ENCODE measurements around the gene PARP15.
A peak's percentile ranks its signal among the peaks of the same experiment; 100 is the strongest.
"Not testable (repeated sequence)": the region's sequence is repeated elsewhere in the genome, so short reads cannot be mapped to it uniquely, and the experiment has no call there.

The PARP15 gene

DNA sequence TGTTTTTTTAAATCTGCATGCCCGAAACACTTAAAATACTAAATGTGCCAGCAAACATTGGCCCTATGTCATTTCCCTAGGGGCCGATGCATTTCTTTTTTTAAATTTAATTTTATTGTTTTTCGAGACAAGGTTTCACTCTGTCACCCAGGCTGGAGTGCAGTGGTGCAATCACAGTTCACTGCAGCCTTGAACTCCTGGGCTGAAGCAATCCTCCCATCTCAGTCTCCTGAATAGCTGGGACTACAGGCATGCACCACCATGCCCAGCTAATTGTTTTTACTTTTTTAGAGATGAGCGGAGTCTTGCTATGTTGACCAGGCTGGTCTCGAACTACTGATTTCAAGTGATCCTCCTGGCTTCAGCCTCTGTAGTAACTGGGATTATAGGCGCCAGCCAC, 18.8 kb upstream of the PARP15 start:
- TF ChIP-seq, protein P1, sequence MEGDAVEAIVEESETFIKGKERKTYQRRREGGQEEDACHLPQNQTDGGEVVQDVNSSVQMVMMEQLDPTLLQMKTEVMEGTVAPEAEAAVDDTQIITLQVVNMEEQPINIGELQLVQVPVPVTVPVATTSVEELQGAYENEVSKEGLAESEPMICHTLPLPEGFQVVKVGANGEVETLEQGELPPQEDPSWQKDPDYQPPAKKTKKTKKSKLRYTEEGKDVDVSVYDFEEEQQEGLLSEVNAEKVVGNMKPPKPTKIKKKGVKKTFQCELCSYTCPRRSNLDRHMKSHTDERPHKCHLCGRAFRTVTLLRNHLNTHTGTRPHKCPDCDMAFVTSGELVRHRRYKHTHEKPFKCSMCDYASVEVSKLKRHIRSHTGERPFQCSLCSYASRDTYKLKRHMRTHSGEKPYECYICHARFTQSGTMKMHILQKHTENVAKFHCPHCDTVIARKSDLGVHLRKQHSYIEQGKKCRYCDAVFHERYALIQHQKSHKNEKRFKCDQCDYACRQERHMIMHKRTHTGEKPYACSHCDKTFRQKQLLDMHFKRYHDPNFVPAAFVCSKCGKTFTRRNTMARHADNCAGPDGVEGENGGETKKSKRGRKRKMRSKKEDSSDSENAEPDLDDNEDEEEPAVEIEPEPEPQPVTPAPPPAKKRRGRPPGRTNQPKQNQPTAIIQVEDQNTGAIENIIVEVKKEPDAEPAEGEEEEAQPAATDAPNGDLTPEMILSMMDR (conservative IDR thresholded peaks at IDR 0.05; ENCODE audit: low read depth, low read length): no peak
- no peak overlapping the region for H3K4me3 ChIP-seq (ENCODE audit: low read depth, low read length)
- DNase-seq (ENCODE audit: low read depth): no peak

DNA sequence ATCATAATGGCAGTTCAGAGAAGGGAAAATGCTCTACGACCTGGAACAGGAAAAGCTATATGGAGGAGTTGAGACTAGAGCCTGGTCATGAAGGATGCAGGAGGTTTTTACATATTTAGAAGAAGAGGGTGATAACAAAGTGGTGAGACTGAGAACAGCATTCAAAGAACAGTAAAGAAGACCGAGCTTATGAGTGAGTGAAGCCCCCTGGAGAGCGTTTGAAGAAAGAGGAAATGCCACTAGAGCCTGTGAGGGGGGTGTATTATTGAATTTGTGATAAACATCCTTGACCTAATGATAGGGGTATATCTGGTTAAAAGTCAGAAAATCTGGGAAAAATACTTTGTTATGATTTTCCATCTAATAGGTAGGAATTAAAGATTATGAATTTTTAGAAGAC, 17.5 kb upstream of the PARP15 start:
- peak; percentile 25 for DNase-seq (ENCODE audit: low read depth)
- H3K4me3 ChIP-seq (ENCODE audit: low read depth, low read length): no peak overlapping the region
- TF ChIP-seq, protein P1 (conservative IDR thresholded peaks at IDR 0.05; ENCODE audit: low read depth, low read length): no peak

DNA sequence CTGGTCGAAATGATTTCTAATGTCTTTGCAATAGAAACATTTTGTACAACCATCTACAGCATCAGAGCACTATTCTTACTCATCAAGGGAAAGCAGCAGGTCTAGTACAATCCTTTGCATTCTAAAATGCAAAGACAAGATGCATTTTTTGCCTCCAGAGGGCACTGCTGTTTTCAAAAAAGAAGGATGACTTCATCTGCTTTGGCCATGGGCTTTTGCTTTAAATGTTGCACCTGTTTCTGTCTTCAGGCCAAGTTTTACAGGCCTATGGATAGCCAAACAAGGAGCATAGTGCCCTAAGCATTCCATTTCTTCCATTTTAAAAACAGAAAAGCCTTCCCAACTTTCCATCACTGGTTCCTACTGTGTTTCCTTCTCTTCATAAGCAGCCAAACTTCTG, 16.8 kb upstream of the PARP15 start:
- no peak overlapping the region for H3K4me3 ChIP-seq (ENCODE audit: low read depth, low read length)
- peak; percentile 86 for DNase-seq (ENCODE audit: low read depth)
- TF ChIP-seq, protein P1 (conservative IDR thresholded peaks at IDR 0.05; ENCODE audit: low read depth, low read length): peak; percentile 71

DNA sequence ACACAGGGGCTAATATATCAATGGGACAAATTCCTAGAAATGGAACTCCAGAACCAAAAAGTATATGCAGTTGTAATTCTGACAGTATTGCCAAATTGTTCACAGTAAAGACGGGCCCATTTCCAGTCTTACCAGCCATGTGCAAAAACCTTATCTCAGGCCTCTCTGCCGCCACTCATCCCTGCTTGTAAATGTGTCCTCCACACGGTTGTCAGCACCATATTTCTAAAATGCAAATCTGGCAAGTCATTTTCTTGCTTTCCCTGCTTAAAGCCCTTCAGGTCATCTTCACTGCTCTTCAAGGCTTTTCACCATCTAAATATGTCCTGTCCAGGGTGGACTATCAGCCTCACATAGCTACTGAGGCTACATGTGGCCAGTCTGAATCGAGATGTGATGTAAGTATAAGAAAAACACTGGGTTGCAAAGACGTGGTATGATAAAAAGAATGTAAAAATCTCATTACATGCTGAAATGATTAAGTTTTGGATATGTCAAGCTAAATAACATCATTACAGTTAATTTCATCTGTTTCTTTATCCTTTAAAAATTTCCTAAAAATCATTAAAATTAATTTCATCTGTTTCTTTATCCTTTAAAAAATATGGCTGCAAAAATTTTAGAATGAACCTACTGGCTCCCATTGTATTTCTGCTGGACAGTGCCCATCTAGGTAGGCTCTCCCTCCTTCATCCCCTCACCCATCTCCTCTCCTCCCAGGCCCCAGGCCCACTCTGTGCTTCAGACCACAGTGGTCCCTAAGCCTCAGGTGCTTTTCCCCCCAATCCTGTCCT, 14.3 kb upstream of the PARP15 start:
- H3K4me3 ChIP-seq (ENCODE audit: low read depth, low read length): peak overlapping the region; percentile 91
- DNase-seq (ENCODE audit: low read depth): no peak
- TF ChIP-seq, protein P1 (conservative IDR thresholded peaks at IDR 0.05; ENCODE audit: low read depth, low read length): no peak

DNA sequence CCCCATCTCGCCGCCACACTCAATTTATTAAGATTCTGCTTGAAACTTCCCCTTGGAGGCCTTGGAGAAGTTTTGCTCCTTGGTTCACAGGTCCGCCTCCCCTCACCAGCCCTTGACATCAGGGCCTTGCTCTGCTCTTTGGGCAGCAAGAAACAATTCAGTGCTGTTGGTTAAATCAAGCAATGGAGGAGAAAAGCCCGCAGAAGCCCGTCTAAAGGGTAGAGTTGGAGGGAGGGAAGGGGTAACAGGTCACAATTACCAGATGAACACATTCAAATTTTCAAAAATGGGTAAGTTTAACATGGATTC, 13.8 kb upstream of the PARP15 start:
- TF ChIP-seq, protein P1 (conservative IDR thresholded peaks at IDR 0.05; ENCODE audit: low read depth, low read length): no peak
- DNase-seq (ENCODE audit: low read depth): no peak
- H3K4me3 ChIP-seq (ENCODE audit: low read depth, low read length): peak overlapping the region; percentile 91

DNA sequence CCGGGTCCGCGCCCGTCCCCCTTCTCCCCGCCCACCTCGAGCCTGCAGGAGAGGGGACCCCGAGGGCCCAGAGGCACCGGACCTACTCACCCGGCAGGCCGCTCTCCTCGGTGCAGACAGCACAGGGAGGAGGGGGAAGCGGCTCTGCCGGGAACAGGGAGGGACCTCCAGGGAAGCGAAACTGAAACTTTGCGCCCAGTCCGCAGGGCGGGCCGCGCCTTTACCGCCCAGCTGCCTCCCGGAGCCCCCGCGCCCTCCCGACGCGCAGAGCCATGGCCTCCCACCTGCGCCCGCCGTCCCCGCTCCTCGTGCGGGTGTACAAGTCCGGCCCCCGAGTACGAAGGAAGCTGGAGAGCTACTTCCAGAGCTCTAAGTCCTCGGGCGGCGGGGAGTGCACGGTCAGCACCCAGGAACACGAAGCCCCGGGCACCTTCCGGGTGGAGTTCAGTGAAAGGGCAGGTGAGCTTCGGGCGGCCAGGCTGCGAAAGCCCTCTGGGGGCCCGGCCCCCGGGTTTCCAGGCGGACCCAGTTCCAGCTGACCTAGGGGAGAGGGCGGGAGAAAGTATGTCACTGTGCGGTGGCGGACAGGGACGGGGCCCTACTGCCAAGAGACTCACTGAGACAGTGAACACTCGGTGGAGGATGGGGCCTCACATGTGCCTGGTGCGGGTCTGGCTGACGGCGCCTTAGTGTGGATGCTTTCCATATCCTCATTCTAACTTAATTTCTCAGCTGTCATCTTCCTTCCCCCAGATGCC, 13.1 kb upstream of the PARP15 start, which contains the start of the genes DTX3L and PARP9:
DTX3L (plus strand) TSS at position 184 of the 758 bp plus-strand sequence; CDS start at position 273, 89 bp downstream.
PARP9 (minus strand) TSS at position 146 of the 758 bp plus-strand sequence. CDS start 4,680 bp downstream, outside the sequence.
- peak within 1 kb of the TSS; percentile 91 for H3K4me3 ChIP-seq (ENCODE audit: low read depth, low read length)
- DNase-seq (ENCODE audit: low read depth): peak; percentile 86
- TF ChIP-seq, protein P1 (conservative IDR thresholded peaks at IDR 0.05; ENCODE audit: low read depth, low read length): no peak

DNA sequence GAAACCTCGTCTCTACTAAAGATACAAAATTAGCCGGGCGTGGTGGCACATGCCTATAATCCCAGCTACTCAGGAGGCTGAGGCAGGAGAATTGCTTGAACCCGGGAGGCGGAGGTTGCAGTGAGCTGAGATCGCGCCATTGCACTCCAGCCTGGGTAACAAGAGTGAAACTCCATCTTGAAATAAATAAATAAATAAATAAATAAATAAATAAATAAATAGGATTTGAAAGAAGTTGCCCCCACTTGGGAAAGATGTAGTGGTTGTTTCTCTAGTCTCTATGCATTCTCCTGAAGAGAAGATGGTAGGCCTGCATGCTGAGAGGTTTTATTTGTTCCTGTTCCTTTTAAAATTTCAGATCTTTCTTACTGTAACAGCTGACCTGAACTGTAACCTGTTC, 9.3 kb upstream of the PARP15 start:
- not testable (repeated sequence) for H3K4me3 ChIP-seq (ENCODE audit: low read depth, low read length); DNase-seq (ENCODE audit: low read depth)
